Keratinocyte (primary cell): ENCODE results near the gene RABGAP1. TPM values are rescaled to one million over a fixed set of nuclear protein-coding genes. Genes with fewer than 3 reads are reported as not detected.

Experiments
- DNase-seq: peaks from one replicate; pipeline ENCODE4 v3.0.0-alpha.2; 2011; ENCODE audit warnings: low read depth, missing footprints, low spot score
- FAIRE-seq: peaks from 2 replicates; lab custom pipeline; 2011; peaks lifted over from hg19 to GRCh38; lab: Jason Lieb, UNC
- H2AFZ ChIP-seq: 2 replicates; pipeline ENCODE4 v1.6.0; 2012; ENCODE audit warnings: low read length, control low read depth, inconsistent platforms; ENCODE audit not compliant: control insufficient read depth
- H3K27ac ChIP-seq: 2 replicates; pipeline ENCODE4 v1.5.1; 2011; ENCODE audit warnings: low read length; ENCODE audit not compliant: control insufficient read depth, insufficient read depth
- H3K27me3 ChIP-seq: 3 replicates; pipeline ENCODE4 v1.6.0; 2011; ENCODE audit warnings: low read length; ENCODE audit not compliant: control insufficient read depth, insufficient read depth; ENCODE audit errors: extremely low read depth
- H3K36me3 ChIP-seq, 2 experiments: 2 replicates in 1 of 2; 3 replicates in 1 of 2; pipeline ENCODE4 v1.5.1; 2011; ENCODE audit warnings: low read length in 2 of 2, mild to moderate bottlenecking in 1 of 2; ENCODE audit not compliant: control insufficient read depth in 2 of 2, insufficient read depth in 2 of 2; ENCODE audit errors: extremely low read depth in 1 of 2
- H3K4me1 ChIP-seq: 3 replicates; pipeline ENCODE4 v1.5.1; 2011; ENCODE audit warnings: low read length; ENCODE audit not compliant: control insufficient read depth, insufficient read depth; ENCODE audit errors: extremely low read depth
- H3K4me2 ChIP-seq: 3 replicates; pipeline ENCODE4 v1.6.0; 2011; ENCODE audit warnings: low read depth, low read length; ENCODE audit not compliant: control insufficient read depth, insufficient read depth; ENCODE audit errors: extremely low read depth
- H3K4me3 ChIP-seq, 3 experiments: fragments of 200-600 bp in 1 of 3; sonication (generic) in 1 of 3; 2 replicates in 2 of 3; 3 replicates in 1 of 3; pipeline ENCODE4 v1.5.1; 2011 to 2016; ENCODE audit warnings: low read length in 3 of 3, mild to moderate bottlenecking in 3 of 3, control low read depth in 2 of 3, inconsistent platforms in 1 of 3, low read depth in 1 of 3, mixed read lengths in 1 of 3, mixed run types in 1 of 3, moderate library complexity in 1 of 3; ENCODE audit not compliant: control insufficient read depth in 2 of 3, insufficient read depth in 2 of 3; ENCODE audit errors: extremely low read depth in 1 of 3
- H3K79me2 ChIP-seq: 2 replicates; pipeline ENCODE4 v1.6.0; 2012; ENCODE audit warnings: low read length; ENCODE audit not compliant: control insufficient read depth, insufficient read depth
- H3K9ac ChIP-seq: 3 replicates; pipeline ENCODE4 v1.6.0; 2011; ENCODE audit warnings: low read length; ENCODE audit not compliant: control insufficient read depth, insufficient read depth; ENCODE audit errors: extremely low read depth
- H3K9me1 ChIP-seq: 3 replicates; pipeline ENCODE4 v1.6.0; 2011; ENCODE audit warnings: low read length; ENCODE audit not compliant: control insufficient read depth, insufficient read depth; ENCODE audit errors: extremely low read depth
- H3K9me3 ChIP-seq: 2 replicates; pipeline ENCODE4 v1.5.1; 2012; ENCODE audit warnings: low read depth, low read length; ENCODE audit not compliant: control insufficient read depth
- H4K20me1 ChIP-seq: 3 replicates; pipeline ENCODE4 v1.6.0; 2011; ENCODE audit warnings: low read length; ENCODE audit not compliant: control insufficient read depth, insufficient read depth; ENCODE audit errors: extremely low read depth
- CTCF ChIP-seq, 3 experiments: IDR thresholded peaks in 1 of 3; conservative IDR thresholded peaks in 1 of 3; optimal IDR thresholded peaks in 1 of 3; 2 replicates in 2 of 3; 3 replicates in 1 of 3; pipeline versions ENCODE3 to v1.5.1; 2011; ENCODE audit warnings: low read length in 3 of 3, mild to moderate bottlenecking in 3 of 3, moderate library complexity in 2 of 3, control low read depth in 1 of 3, inconsistent platforms in 1 of 3; ENCODE audit not compliant: insufficient read depth in 2 of 3; ENCODE audit errors: extremely low read depth in 1 of 3
- EZH2 ChIP-seq: IDR thresholded peaks from one replicate; pipeline ENCODE4 v1.6.1; 2012; ENCODE audit warnings: inconsistent platforms, mild to moderate bottlenecking, low read length, moderate library complexity
- dilution Hi-C: fragments of 300-500 bp; cut with MboI; formaldehyde crosslinking; loops from one replicate; pipeline ENCODE4 v1.7.0; 2020; ENCODE audit warnings: low sequenced_read_pairs; ENCODE audit not compliant: extremely low pct_ligation_motif_present
- polyA plus RNA-seq, 5 experiments: library from polyadenylated mRNA; depleted of rRNA in 3 of 5; stranded (reverse) in 3 of 5; stranded (forward) in 1 of 5; unstranded in 1 of 5; fragments of >200 nt; gene quantifications; 1 replicate in 1 of 5; 2 replicates in 3 of 5; 3 replicates in 1 of 5; pipeline versions ENCODE4 v1.2.1 to v1.2.3, GENCODE V29; 2011 to 2012; ENCODE audit warnings: missing spikeins in 2 of 5, low read depth in 1 of 5, low replicate concordance in 1 of 5

RABGAP1 gene
- polyA plus RNA-seq, 1 donor (not counting 4 experiments of a cell fraction or from before 2014, with no cell fraction given): 40.6 TPM

DNA sequence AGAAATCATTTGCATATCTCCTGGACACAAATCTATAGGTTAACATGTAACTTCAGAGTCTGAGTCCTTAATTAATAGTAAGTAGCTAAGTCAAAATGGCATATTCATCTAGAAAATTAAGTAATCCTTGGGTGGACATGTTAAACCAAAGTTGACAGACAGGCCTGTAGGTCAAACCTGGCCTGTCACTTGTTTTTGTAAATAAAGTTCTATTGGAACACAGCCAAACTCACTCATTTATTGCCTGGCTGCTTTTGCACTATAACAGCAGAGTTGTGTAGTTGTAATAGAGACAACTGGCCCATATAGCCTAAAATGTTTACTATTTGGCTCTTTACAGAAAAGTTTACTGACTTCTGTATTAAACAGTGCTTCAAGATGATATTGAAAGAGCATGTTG is 68.1 kb downstream of the RABGAP1 start:
- dilution Hi-C loops: no loop called here
- Histone ChIP-seq H3K9me1 (no peaks in the 10 kb centered on the region), H2AFZ (no peak overlapping the region), H3K36me3 (peaks cover 1 to 4% of the 10 kb centered on the region in 2 experiments), H3K79me2 (no peaks in the 10 kb centered on the region), H3K4me1 (no peaks in the 10 kb centered on the region), H3K9ac (no peak overlapping the region), H3K9me3 (no peaks in the 10 kb centered on the region), H3K27ac (no peak overlapping the region), H3K4me2 (no peak overlapping the region), H3K27me3 (no peaks in the 10 kb centered on the region), H3K4me3 (no peak overlapping the region), H4K20me1 (no peaks in the 10 kb centered on the region)
- FAIRE-seq (no peak), DNase-seq (no peak)
- no peak for TF ChIP-seq EZH2
- TF ChIP-seq CTCF (optimal IDR thresholded peaks at IDR 0.05 in 1 of 3, IDR thresholded peaks at IDR 0.05 in 1 of 3, conservative IDR thresholded peaks at IDR 0.05 in 1 of 3; ENCODE audit: extremely low read depth in 1 of 3, insufficient read depth in 2 of 3, low read length in 3 of 3): no peak

- FAIRE-seq (no peak), DNase-seq (no peak)
- Histone ChIP-seq H3K4me1 (no peaks in the 10 kb centered on the region), H3K79me2 (no peaks in the 10 kb centered on the region), H3K27me3 (no peaks in the 10 kb centered on the region), H3K9me3 (no peaks in the 10 kb centered on the region), H3K4me2 (no peak overlapping the region), H2AFZ (no peak overlapping the region), H3K27ac (no peak overlapping the region), H3K36me3 (peaks cover 3 to 4% of the 10 kb centered on the region in 2 experiments), H3K4me3 (no peak overlapping the region), H4K20me1 (no peaks in the 10 kb centered on the region), H3K9ac (no peak overlapping the region), H3K9me1 (no peaks in the 10 kb centered on the region)
- dilution Hi-C loops: no loop called here
- TF ChIP-seq CTCF (optimal IDR thresholded peaks at IDR 0.05 in 1 of 3, IDR thresholded peaks at IDR 0.05 in 1 of 3, conservative IDR thresholded peaks at IDR 0.05 in 1 of 3; ENCODE audit: extremely low read depth in 1 of 3, insufficient read depth in 2 of 3, low read length in 3 of 3) (no peak), EZH2 (no peak)
Observed at GRCh38 chr9:123011380-123011779, 70.6 kb downstream of the RABGAP1 start.
